Measurements from ENCODE around the gene RALGAPA2. TPM values are rescaled to one million over a fixed set of nuclear protein-coding genes. Genes with fewer than 3 reads are reported as not detected.
A peak's percentile ranks its signal among the peaks of the same experiment; 100 is the strongest.
"Not testable (repeated sequence)": the region's sequence is repeated elsewhere in the genome, so short reads cannot be mapped to it uniquely, and the experiment has no call there.

Gene RALGAPA2
- total RNA-seq, 1 donor, result 10.8 TPM

DNA sequence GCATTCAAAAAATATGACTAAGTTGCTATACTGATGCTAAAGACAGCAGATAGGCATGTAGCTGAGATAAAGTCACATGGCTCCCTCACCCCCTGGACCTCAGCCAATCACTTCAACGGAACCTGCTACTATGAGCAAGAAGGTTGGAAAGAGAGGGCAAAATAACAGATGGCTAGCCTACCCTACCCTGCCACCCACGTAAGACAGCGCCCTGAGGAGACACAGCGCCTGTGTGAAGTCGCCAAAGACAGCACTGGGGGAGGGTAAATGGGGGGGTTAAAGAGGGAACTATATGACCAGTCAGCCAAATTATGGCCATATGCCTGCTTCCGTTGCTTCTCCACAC is 163.2 kb downstream of the RALGAPA2 start:
- no peak for TF ChIP-seq CTCF (IDR thresholded peaks at IDR 0.05; ENCODE audit: insufficient read depth, low read length)
- no peak overlapping the region for H3K4me3 ChIP-seq (ENCODE audit: low read depth, low read length)
- peak; percentile 3 for DNase-seq (ENCODE audit: low read depth)

DNA sequence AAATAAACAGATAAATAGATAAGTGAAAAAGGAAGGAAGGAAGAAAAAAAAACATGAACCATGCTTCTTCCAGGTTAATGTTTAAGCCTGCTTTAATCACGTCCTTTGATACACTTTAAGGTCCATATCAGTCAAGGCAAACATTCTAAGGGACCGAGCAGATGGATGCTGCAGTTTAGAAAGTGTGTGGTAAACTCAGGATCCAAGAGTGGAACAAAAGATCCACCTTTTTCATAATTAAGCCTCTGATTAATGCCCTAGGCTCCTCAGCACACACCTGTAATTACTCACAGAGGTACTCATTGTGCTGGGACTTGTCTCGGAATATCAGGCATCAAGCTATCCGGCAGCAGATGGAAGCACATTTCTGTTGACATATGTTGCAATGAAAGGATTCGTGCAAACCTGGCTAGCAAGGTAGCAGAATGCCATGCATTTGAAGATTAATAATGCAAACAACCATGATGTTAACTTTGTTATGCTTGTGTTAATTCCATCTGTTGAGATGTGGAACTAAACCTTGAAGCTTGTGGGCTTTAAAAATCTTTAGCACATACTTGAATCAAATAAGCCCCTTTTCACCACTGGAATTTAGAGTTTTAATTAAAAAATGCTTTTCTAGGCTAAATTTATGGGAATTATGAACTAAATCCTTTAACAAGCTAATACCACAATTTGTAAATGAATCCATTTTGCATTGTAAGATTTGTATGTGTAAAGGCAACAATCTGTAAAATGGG is 163.7 kb downstream of the RALGAPA2 start:
- no peak for TF ChIP-seq CTCF (IDR thresholded peaks at IDR 0.05; ENCODE audit: insufficient read depth, low read length)
- DNase-seq (ENCODE audit: low read depth), result no peak
- no peak overlapping the region for H3K4me3 ChIP-seq (ENCODE audit: low read depth, low read length)

DNA sequence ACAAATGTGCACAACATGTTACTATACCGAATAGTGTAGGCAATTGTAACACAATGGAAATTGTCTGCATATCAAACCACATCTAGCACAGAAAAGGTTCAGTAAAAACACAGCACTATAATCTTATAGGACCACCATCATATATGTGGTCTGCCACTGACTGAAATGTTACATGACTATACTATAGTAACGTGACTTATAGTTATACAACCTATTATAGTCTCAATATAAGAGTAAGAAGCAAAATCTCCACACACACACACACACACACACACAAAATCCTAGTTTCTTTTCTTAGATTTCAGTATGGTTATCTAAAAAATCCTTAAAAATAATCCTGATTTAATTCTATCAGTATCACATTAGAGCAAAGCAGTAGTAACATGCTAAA is 164.6 kb downstream of the RALGAPA2 start:
- no peak for DNase-seq (ENCODE audit: low read depth)
- no peak overlapping the region for H3K4me3 ChIP-seq (ENCODE audit: low read depth, low read length)
- no peak for TF ChIP-seq CTCF (IDR thresholded peaks at IDR 0.05; ENCODE audit: insufficient read depth, low read length)

DNA sequence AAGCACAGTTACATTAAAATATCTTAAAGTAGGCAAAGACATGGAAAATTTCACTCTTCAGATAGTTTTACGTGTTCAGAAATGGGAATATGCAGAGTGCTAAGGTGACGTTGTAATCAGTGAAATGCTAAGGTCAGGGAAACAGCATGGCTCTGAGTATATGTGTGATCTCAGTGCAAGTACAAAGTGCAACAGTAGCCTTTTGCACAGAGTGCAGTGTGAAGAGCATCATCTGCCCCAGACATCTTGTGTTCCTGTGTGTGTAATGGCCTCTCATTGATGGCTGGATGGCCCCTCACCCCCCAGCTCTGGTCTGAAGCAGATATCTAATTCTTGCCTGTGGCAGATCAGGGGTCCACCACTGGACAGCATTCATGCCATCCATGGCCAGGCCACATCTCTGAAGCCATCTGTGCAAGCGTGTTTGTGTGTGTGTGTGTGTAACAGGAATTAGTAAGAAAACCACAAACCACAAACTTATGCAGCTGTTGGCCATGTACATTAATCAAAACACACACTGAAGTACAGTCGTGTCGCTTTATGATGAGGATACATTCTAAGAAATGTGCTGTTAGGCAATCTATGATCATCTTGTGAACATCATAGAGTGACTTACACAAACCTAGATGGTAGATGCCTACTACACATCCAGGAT is 165.1 kb downstream of the RALGAPA2 start:
- no peak for DNase-seq (ENCODE audit: low read depth)
- TF ChIP-seq CTCF (IDR thresholded peaks at IDR 0.05; ENCODE audit: insufficient read depth, low read length), result no peak
- H3K4me3 ChIP-seq (ENCODE audit: low read depth, low read length), result no peak overlapping the region

DNA sequence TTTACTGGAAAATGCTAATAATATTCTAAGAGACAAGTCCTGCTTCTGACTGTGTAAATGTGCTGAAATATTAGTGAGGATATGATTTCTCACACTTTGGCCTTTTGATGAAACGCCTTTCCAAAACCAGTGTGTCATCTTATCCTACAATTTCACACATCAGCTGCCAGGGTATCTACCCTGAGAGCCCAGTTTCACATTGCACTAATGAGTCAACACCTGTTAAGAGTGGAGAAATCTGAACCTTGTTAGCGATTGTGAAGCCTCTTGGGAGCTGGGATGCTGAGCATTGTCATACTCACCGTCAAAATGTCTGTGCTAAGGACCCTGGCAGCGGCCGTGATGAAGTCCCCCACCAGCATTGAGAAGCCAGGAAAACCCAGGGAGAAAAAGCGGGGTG is 166.0 kb downstream of the RALGAPA2 start:
- no peak overlapping the region for H3K4me3 ChIP-seq (ENCODE audit: low read depth, low read length)
- no peak for TF ChIP-seq CTCF (IDR thresholded peaks at IDR 0.05; ENCODE audit: insufficient read depth, low read length)
- no peak for DNase-seq (ENCODE audit: low read depth)

DNA sequence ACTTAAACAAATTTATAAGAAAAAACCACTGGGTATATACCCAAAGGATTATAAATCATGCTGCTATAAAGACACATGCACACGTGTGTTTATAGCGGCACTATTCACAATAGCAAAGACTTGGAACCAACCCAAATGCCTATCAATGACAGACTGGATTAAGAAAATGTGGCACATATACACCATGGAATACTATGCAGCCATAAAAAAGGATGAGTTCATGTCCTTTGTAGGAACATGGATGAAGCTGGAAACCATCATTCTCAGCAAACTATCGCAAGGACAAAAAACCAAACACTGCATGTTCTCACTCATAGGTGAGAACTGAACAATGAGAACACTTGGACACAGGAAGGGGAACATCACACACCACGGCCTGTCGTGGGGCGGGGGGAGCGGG is 169.1 kb downstream of the RALGAPA2 start:
- DNase-seq (ENCODE audit: low read depth), result not testable (repeated sequence)

DNA sequence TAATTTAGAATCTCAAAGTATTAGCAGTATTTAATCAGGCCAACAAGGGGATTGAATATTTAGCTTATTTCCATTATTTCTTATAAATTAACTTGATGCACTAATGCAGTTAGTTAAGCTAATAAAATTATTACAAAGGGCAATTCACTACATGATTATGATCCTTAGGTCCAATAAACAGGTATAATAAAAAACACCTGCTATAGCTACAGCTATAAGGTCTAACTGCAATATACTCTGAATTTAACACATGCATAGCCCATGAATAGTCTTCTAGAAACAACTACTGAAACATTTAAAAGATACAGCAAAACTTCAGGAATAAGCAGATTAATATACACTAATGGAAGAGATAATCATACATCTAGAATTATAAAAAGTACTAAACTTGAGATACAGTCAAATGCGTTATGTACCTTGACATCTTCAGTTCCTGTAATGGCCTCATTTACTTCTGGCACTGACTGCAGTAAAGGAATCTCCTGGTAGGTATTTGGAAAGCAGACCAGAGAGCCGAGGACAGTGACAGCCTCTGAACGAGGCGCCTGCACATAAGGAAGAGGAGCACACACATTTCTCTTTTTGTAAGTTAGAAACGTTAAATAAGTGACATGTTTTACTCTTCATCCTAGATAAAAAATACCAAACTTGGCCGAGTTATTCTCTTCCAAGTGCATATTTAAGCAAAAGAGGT is 176.1 kb downstream of the RALGAPA2 start:
- no peak for DNase-seq (ENCODE audit: low read depth)
- no peak for TF ChIP-seq CTCF (IDR thresholded peaks at IDR 0.05; ENCODE audit: insufficient read depth, low read length)
- H3K4me3 ChIP-seq (ENCODE audit: low read depth, low read length), result no peak overlapping the region

More for the DNA sequence above, 169.1 kb downstream of the RALGAPA2 start:
- not testable (repeated sequence) for H3K4me3 ChIP-seq (ENCODE audit: low read depth, low read length)

Measured in fibroblast of the aortic adventitia (primary cell).